SK-N-SH (cell line): ENCODE measurements around the gene PCGF2. TPM values are rescaled to one million over a fixed set of nuclear protein-coding genes. Genes with fewer than 3 reads are reported as not detected.
"Not testable (repeated sequence)": the region's sequence is repeated elsewhere in the genome, so short reads cannot be mapped to it uniquely, and the experiment has no call there.

Experiments
- CTCF ChIA-PET: fragments of 300-600, 350-600 bp; formaldehyde crosslinking; extraction: SDS; loops from one replicate; lab custom pipeline; 2021; lab: Yijun Ruan, JAX
- POLR2A ChIA-PET: fragments of 350-600 bp; sonication (Branson Sonifier 250); formaldehyde crosslinking; extraction: SDS; loops from one replicate; lab custom pipeline; 2020; ENCODE audit warnings: antibody characterized with exemption, inconsistent platforms; lab: Yijun Ruan, JAX
- DNase-seq: peaks from one replicate; pipeline ENCODE4 v3.0.0; 2012
- H2AFZ ChIP-seq: fragments of 200-600 bp; sonication (generic); 2 replicates; pipeline ENCODE4 v1.8.1; 2016; ENCODE audit warnings: antibody characterized with exemption, mild to moderate bottlenecking, low read depth
- H3F3A ChIP-seq: fragments of 200-600 bp; sonication (generic); replicated peaks from 2 replicates; pipeline ENCODE3; 2016; ENCODE audit warnings: antibody characterized with exemption, mild to moderate bottlenecking; ENCODE audit not compliant: insufficient read depth
- H3K27ac ChIP-seq, 2 experiments: fragments of 200-500 bp in 1 of 2; fragments of 200-600 bp in 1 of 2; sonication (Bioruptor generic) in 1 of 2; sonication (generic), shearing (Covaris generic) in 1 of 2; 2 replicates each; pipeline versions ENCODE4 v1.5.1 to v1.6.1; 2014 to 2016; ENCODE audit warnings: low read depth in 2 of 2, inconsistent platforms in 1 of 2, low read length in 1 of 2, mild to moderate bottlenecking in 1 of 2, mixed read lengths in 1 of 2
- H3K27me3 ChIP-seq: fragments of 200-600 bp; sonication (generic), shearing (Covaris generic); 2 replicates; pipeline ENCODE4 v1.6.1; 2016; ENCODE audit warnings: mixed run types; ENCODE audit not compliant: insufficient read depth
- H3K36me3 ChIP-seq, 2 experiments: fragments of 200-500 bp in 1 of 2; fragments of 200-600 bp in 1 of 2; sonication (Bioruptor generic) in 1 of 2; sonication (generic) in 1 of 2; replicated peaks in 1 of 2; 2 replicates each; pipeline versions ENCODE3 to v1.5.1; 2014 to 2016; ENCODE audit warnings: low read length in 1 of 2, mild to moderate bottlenecking in 1 of 2; ENCODE audit not compliant: insufficient read depth in 2 of 2, control insufficient read depth in 1 of 2
- H3K4me1 ChIP-seq, 2 experiments: fragments of 200-500 bp in 1 of 2; fragments of 200-600 bp in 1 of 2; sonication (Bioruptor generic) in 1 of 2; sonication (generic), shearing (Covaris generic) in 1 of 2; 2 replicates each; pipeline versions ENCODE4 v1.5.1 to v1.6.1; 2014 to 2016; ENCODE audit warnings: low read depth in 1 of 2, low read length in 1 of 2, mixed run types in 1 of 2; ENCODE audit not compliant: insufficient read depth in 2 of 2, control insufficient read depth in 1 of 2
- H3K4me2 ChIP-seq: fragments of 200-600 bp; sonication (generic), shearing (Covaris generic); 2 replicates; pipeline ENCODE4 v1.6.1; 2017; ENCODE audit warnings: mixed run types
- H3K4me3 ChIP-seq, 2 experiments: fragments of 200-500 bp in 1 of 2; fragments of 200-600 bp in 1 of 2; sonication (Bioruptor generic) in 1 of 2; sonication (generic), shearing (Covaris generic) in 1 of 2; 2 replicates each; pipeline versions ENCODE4 v1.5.1 to v1.8.1; 2014 to 2016; ENCODE audit warnings: low read depth in 2 of 2, inconsistent platforms in 1 of 2, low read length in 1 of 2, mild to moderate bottlenecking in 1 of 2, mixed read lengths in 1 of 2, moderate library complexity in 1 of 2
- H3K79me2 ChIP-seq: fragments of 200-600 bp; sonication (generic); 2 replicates; pipeline ENCODE4 v1.8.1; 2017; ENCODE audit warnings: mild to moderate bottlenecking; ENCODE audit not compliant: insufficient read depth
- H3K9ac ChIP-seq: fragments of 200-600 bp; sonication (generic); 2 replicates; pipeline ENCODE4 v1.6.1; 2017; ENCODE audit warnings: mixed run types
- H3K9me2 ChIP-seq: fragments of 200-600 bp; sonication (generic); 2 replicates; pipeline ENCODE4 v1.6.1; 2017; ENCODE audit warnings: mixed run types
- H3K9me3 ChIP-seq: fragments of 200-600 bp; sonication (generic); 2 replicates; pipeline ENCODE4 v1.6.1; 2017; ENCODE audit warnings: mixed run types, mild to moderate bottlenecking, moderate library complexity
- H4K20me1 ChIP-seq: fragments of 200-600 bp; sonication (generic); 2 replicates; pipeline ENCODE4 v1.6.1; 2017; ENCODE audit warnings: mild to moderate bottlenecking, mixed run types; ENCODE audit not compliant: insufficient read depth
- ELF1 ChIP-seq: IDR thresholded peaks from 2 replicates; pipeline ENCODE4 v1.4.0; 2012
- EZH2phosphoT487 ChIP-seq: fragments of 200-600 bp; sonication (generic); IDR thresholded peaks from 2 replicates; pipeline ENCODE4 v1.6.1; 2017; ENCODE audit warnings: low read depth, mixed run types, mild to moderate bottlenecking, antibody characterized with exemption, moderate library complexity, borderline replicate concordance
- IRF3 ChIP-seq: fragments of 150-350 bp; IDR thresholded peaks from 2 replicates; pipeline ENCODE4 v1.6.1; 2016; ENCODE audit warnings: mild to moderate bottlenecking, low read depth, low read length
- RFX5 ChIP-seq: IDR thresholded peaks from 2 replicates; pipeline ENCODE4 v1.6.1; 2012; ENCODE audit warnings: mild to moderate bottlenecking, improper control_type of control experiment, low read length
- USF1 ChIP-seq: IDR thresholded peaks from 2 replicates; pipeline ENCODE4 v1.4.0; 2012; ENCODE audit warnings: low read depth, borderline replicate concordance
- WGBS: methylation state at CpG from one replicate; pipeline ENCODE4 v1.1.6; 2017; ENCODE audit warnings: low lambda C conversion rate; 5-methylcytosine and 5-hydroxymethylcytosine counted together
- polyA plus RNA-seq, 3 experiments: library from polyadenylated mRNA; depleted of rRNA; stranded (reverse); fragments of >200 nt; gene quantifications; 2 replicates each; pipeline ENCODE4 v1.2.3, GENCODE V29; 2012

PCGF2 gene
- polyA plus RNA-seq, 1 of the 3 experiments (the other 2 are of a cell fraction): 39.8 TPM

- CTCF ChIA-PET: interaction anchor here (0.7 kb wide), 1 partner anchor 24 kb away, joined by 3 read pairs; no protein-coding TSS in a partner anchor
- TF ChIP-seq USF1: no peak
These were observed 46.1 kb upstream of the PCGF2 start for GRCh38 chr17:38794221-38794620.

GRCh38 chr17:38791162-38791561, 43.0 kb upstream of the PCGF2 start:
- peak overlapping the region in 1 of 2 experiments; percentile 11; a peak in 1 of 4 replicates for H3K27ac ChIP-seq
- no peaks in the 10 kb centered on the region for H3K27me3 ChIP-seq
- H3K4me3 ChIP-seq: no peak overlapping the region
- no peaks in the 10 kb centered on the region for H3K9me2 ChIP-seq
- ChIA-PET CTCF (interaction anchor here (1.0 kb wide), 1 partner anchor 30 kb away, joined by 3 read pairs; no protein-coding TSS in a partner anchor), POLR2A (interaction anchor here (0.7 kb wide), 1 partner anchor 953 kb away, joined by 7 read pairs; no protein-coding TSS in a partner anchor)
- H3F3A ChIP-seq: peaks cover 5% of the 10 kb centered on the region
- H3K4me1 ChIP-seq: peaks cover 11 to 18% of the 10 kb centered on the region in 2 experiments; a peak in 3 of 4 replicates
- no peak overlapping the region for H3K9ac ChIP-seq
- H3K9me3 ChIP-seq: no peaks in the 10 kb centered on the region
- peaks cover 100% of the 10 kb centered on the region for H3K79me2 ChIP-seq
- H2AFZ ChIP-seq: no peak overlapping the region
- no peak overlapping the region for H3K4me2 ChIP-seq
- no peak for DNase-seq
- peaks cover 58% of the 10 kb centered on the region for H4K20me1 ChIP-seq
- H3K36me3 ChIP-seq: peaks cover 7 to 28% of the 10 kb centered on the region in 2 experiments
- TF ChIP-seq ELF1 (no peak), EZH2phosphoT487 (no peak), RFX5 (no peak), IRF3 (no peak)
- TF ChIP-seq, all 33 proteins: peak for 0
- WGBS: over 99% methylated on average over 5 of the region's 5 CpGs

More at GRCh38 chr17:38794221-38794620, 46.1 kb upstream of the PCGF2 start:
- Histone ChIP-seq H3K4me1 (peaks cover 17 to 28% of the 10 kb centered on the region in 2 experiments), H2AFZ (no peak overlapping the region), H3K9me2 (no peaks in the 10 kb centered on the region), H3K27ac (no peak overlapping the region), H3K4me2 (no peak overlapping the region), H4K20me1 (peaks cover 52% of the 10 kb centered on the region), H3K36me3 (peaks cover 5 to 24% of the 10 kb centered on the region in 2 experiments), H3K4me3 (no peak overlapping the region), H3K27me3 (no peaks in the 10 kb centered on the region), H3F3A (peaks cover 5% of the 10 kb centered on the region), H3K79me2 (peaks cover 100% of the 10 kb centered on the region), H3K9me3 (no peaks in the 10 kb centered on the region), H3K9ac (no peak overlapping the region)
- WGBS: 96% methylated on average over 5 of the region's 5 CpGs
- no peak for DNase-seq
- POLR2A ChIA-PET: no interaction called here

- H3K9ac ChIP-seq, CTCF ChIA-PET, DNase-seq, H3F3A ChIP-seq, POLR2A ChIA-PET, H3K9me2 ChIP-seq, H2AFZ ChIP-seq, H3K27me3 ChIP-seq, H3K9me3 ChIP-seq, H3K4me3 ChIP-seq: not testable (repeated sequence)
- peaks cover 11 to 18% of the 10 kb centered on the region in 2 experiments; a peak in 3 of 4 replicates for H3K4me1 ChIP-seq
- 0 out of 2 replicates have a peak overlapping the region, but pooled peaks have one; percentile 37 for H3K4me2 ChIP-seq
- WGBS: 85% methylated on average over 13 of the region's 13 CpGs
- H3K79me2 ChIP-seq: peaks cover 99% of the 10 kb centered on the region
- H4K20me1 ChIP-seq: peaks cover 55% of the 10 kb centered on the region
- peak overlapping the region; percentile 11 to 77; a peak in 3 of 4 replicates for H3K27ac ChIP-seq
- peaks cover 13 to 29% of the 10 kb centered on the region in 2 experiments for H3K36me3 ChIP-seq
These were observed 42.1 kb upstream of the PCGF2 start for GRCh38 chr17:38790148-38790707.
